WTC11 (cell line): Measurements from ENCODE around the gene ANO4. TPM values are rescaled to one million over a fixed set of nuclear protein-coding genes. Genes with fewer than 3 reads are reported as not detected.

Source experiments
- ATAC-seq: fragments of 200-7000 bp; cut with Tn5 transposase; 2 replicates; pipeline ENCODE4 v1.10.0; 2021; ENCODE audit warnings: mild to moderate bottlenecking, moderate library complexity
- CTCF ChIA-PET: fragments of 300-600 bp; sonication (Branson Sonifier 250); formaldehyde crosslinking; loops from one replicate; lab custom pipeline; 2021; ENCODE audit warnings: antibody characterized with exemption; lab: Charles Lee
- POLR2A ChIA-PET: fragments of 350-600 bp; sonication (Branson Sonifier 250); formaldehyde crosslinking; loops from one replicate; lab custom pipeline; 2021; ENCODE audit warnings: antibody characterized with exemption; lab: Charles Lee
- DNase-seq: peaks from one replicate; pipeline ENCODE4 v3.0.0; 2021; ENCODE audit warnings: low spot score
- H3K27ac Mint-ChIP-seq: 2 replicates; pipeline ENCODE4 v1.8.0; 2021; ENCODE audit warnings: mixed read lengths
- H3K27me3 Mint-ChIP-seq: 2 replicates; pipeline ENCODE4 v1.8.0; 2021; ENCODE audit warnings: low read depth, mild to moderate bottlenecking, moderate library complexity, mixed read lengths
- H3K36me3 Mint-ChIP-seq: 2 replicates; pipeline ENCODE4 v1.8.0; 2021; ENCODE audit warnings: mixed read lengths
- H3K4me1 Mint-ChIP-seq: 2 replicates; pipeline ENCODE4 v1.8.0; 2022; ENCODE audit warnings: mixed read lengths
- H3K4me3 Mint-ChIP-seq: 2 replicates; pipeline ENCODE4 v1.8.0; 2021; ENCODE audit warnings: mild to moderate bottlenecking, moderate library complexity, mixed read lengths
- H3K9me3 Mint-ChIP-seq: 2 replicates; pipeline ENCODE4 v1.8.0; 2021; ENCODE audit warnings: mixed read lengths
- CTCF ChIP-seq: fragments of 200-600 bp; IDR thresholded peaks from 2 replicates; pipeline ENCODE4 v1.8.0; 2022; ENCODE audit warnings: antibody characterized with exemption
- E2F1 ChIP-seq: sonication (generic); formaldehyde crosslinking; IDR thresholded peaks from 2 replicates; pipeline ENCODE4 v1.8.0; 2022; ENCODE audit warnings: mild to moderate bottlenecking, missing genetic modification reagents
- HMGA2 ChIP-seq: fragments of 250-450 bp; sonication (Bioruptor Pico); IDR thresholded peaks from 2 replicates; pipeline ENCODE4 v1.4.0; 2021; ENCODE audit warnings: mild to moderate bottlenecking, moderate library complexity
- HMGXB4 ChIP-seq: sonication (generic); formaldehyde crosslinking; IDR thresholded peaks from 2 replicates; pipeline ENCODE4 v1.8.1; 2023; ENCODE audit warnings: mild to moderate bottlenecking, moderate library complexity, missing genetic modification reagents
- IRF1 ChIP-seq: sonication (generic); formaldehyde crosslinking; IDR thresholded peaks from 2 replicates; pipeline ENCODE4 v1.8.0; 2023; ENCODE audit warnings: missing genetic modification reagents
- JUN ChIP-seq: sonication (generic); formaldehyde crosslinking; IDR thresholded peaks from 2 replicates; pipeline ENCODE4 v1.8.0; 2023; ENCODE audit warnings: mild to moderate bottlenecking, missing genetic modification reagents
- KAT7 ChIP-seq: sonication (generic); formaldehyde crosslinking; IDR thresholded peaks from 2 replicates; pipeline ENCODE4 v1.8.1; 2023; ENCODE audit warnings: missing genetic modification reagents, mild to moderate bottlenecking, borderline replicate concordance
- MLX ChIP-seq: sonication (generic); formaldehyde crosslinking; IDR thresholded peaks from 2 replicates; pipeline ENCODE4 v1.8.1; 2023; ENCODE audit warnings: mild to moderate bottlenecking, missing genetic modification reagents, moderate library complexity
- NR2C2 ChIP-seq: sonication (generic); formaldehyde crosslinking; IDR thresholded peaks from 2 replicates; pipeline ENCODE4 v1.8.0; 2022; ENCODE audit warnings: mild to moderate bottlenecking, missing genetic modification reagents
- SOX15 ChIP-seq: fragments of 250-450 bp; sonication (Bioruptor Pico); IDR thresholded peaks from 2 replicates; pipeline ENCODE4 v1.9.0; 2021; ENCODE audit warnings: mild to moderate bottlenecking
- SP1 ChIP-seq: sonication (generic); formaldehyde crosslinking; conservative IDR thresholded peaks from 2 replicates; pipeline ENCODE4 v1.8.1; 2022; ENCODE audit warnings: missing genetic modification reagents
- STAT6 ChIP-seq: sonication (generic); formaldehyde crosslinking; conservative IDR thresholded peaks from 2 replicates; pipeline ENCODE4 v1.8.1; 2023; ENCODE audit warnings: mild to moderate bottlenecking, low read depth, missing genetic modification reagents, moderate library complexity
- ZBTB21 ChIP-seq: sonication (generic); formaldehyde crosslinking; IDR thresholded peaks from 2 replicates; pipeline ENCODE4 v1.8.1; 2023; ENCODE audit warnings: mild to moderate bottlenecking, missing genetic modification reagents, borderline replicate concordance
- ZBTB43 ChIP-seq: sonication (generic); formaldehyde crosslinking; IDR thresholded peaks from 2 replicates; pipeline ENCODE4 v1.8.1; 2023; ENCODE audit warnings: mild to moderate bottlenecking, missing genetic modification reagents
- ZNF317 ChIP-seq: sonication (generic); formaldehyde crosslinking; IDR thresholded peaks from 2 replicates; pipeline ENCODE4 v1.8.1; 2023; ENCODE audit warnings: low read depth, mild to moderate bottlenecking, moderate library complexity, missing genetic modification reagents, borderline replicate concordance
- ZNF396 ChIP-seq: fragments of 250-450 bp; sonication (Bioruptor Pico); IDR thresholded peaks from 2 replicates; pipeline ENCODE4 v1.8.0; 2021; ENCODE audit warnings: mild to moderate bottlenecking, moderate library complexity, borderline replicate concordance
- ZNF425 ChIP-seq: fragments of 250-450 bp; sonication (Bioruptor Pico); conservative IDR thresholded peaks from 2 replicates; pipeline ENCODE4 v1.9.0; 2021; ENCODE audit warnings: mild to moderate bottlenecking
- ZNF532 ChIP-seq: fragments of 250-450 bp; sonication (Bioruptor Pico); IDR thresholded peaks from 2 replicates; pipeline ENCODE4 v1.9.0; 2021; ENCODE audit warnings: mild to moderate bottlenecking, borderline replicate concordance
- ZSCAN18 ChIP-seq: fragments of 250-450 bp; sonication (Bioruptor Pico); IDR thresholded peaks from 2 replicates; pipeline ENCODE4 v2.1.2; 2022; ENCODE audit warnings: mild to moderate bottlenecking, moderate library complexity
- total RNA-seq: library from RNA; stranded (reverse); gene quantifications from 3 replicates; pipeline ENCODE4 v1.2.3, GENCODE V29; 2021

Gene ANO4
- total RNA-seq, 1 experiment from 2014 or later, result 2.6 TPM

- CTCF ChIA-PET, result no interaction called here
- Mint-ChIP-seq H3K4me3 (no peak overlapping the region), H3K27me3 (peaks cover 14% of the 10 kb centered on the region), H3K4me1 (peaks cover 49% of the 10 kb centered on the region), H3K36me3 (no peaks in the 10 kb centered on the region), H3K27ac (no peak overlapping the region), H3K9me3 (peaks cover 4% of the 10 kb centered on the region)
- POLR2A ChIA-PET, result no interaction called here
- DNase-seq, result no peak
- ATAC-seq, result no peak
- TF ChIP-seq ZBTB21 (CRISPR knock-in tag) (no peak), IRF1 (CRISPR knock-in tag) (no peak), ZSCAN18 (no peak), SOX15 (CRISPR knock-in tag) (no peak), KAT7 (CRISPR knock-in tag) (no peak), ZBTB43 (CRISPR knock-in tag) (no peak), E2F1 (no peak), ZNF532 (CRISPR knock-in tag) (no peak), ZNF317 (CRISPR knock-in tag) (no peak), CTCF (no peak), HMGXB4 (CRISPR knock-in tag) (no peak), SP1 (no peak), JUN (no peak), ZNF425 (CRISPR knock-in tag) (no peak), HMGA2 (no peak), NR2C2 (CRISPR knock-in tag) (no peak), STAT6 (CRISPR knock-in tag) (no peak), ZNF396 (CRISPR knock-in tag) (no peak), MLX (CRISPR knock-in tag) (no peak)
These were observed 5.2 kb downstream of the ANO4 start for GRCh38 chr12:100799770-100800169.
